ENCODE results near the gene PPP2R1B.

PPP2R1B gene

GRCh38 chr11:111765984-111766833 lies at the start of gene PPP2R1B:
Gene PPP2R1B (minus strand): TSS chr11:111766389. CDS start chr11:111766361, 28 bp downstream.
- peak; percentile 61 to 62 for DNase-seq (ENCODE audit: low read depth in 2 of 2)

- DNase-seq (ENCODE audit: low read depth in 2 of 2), result no peak
Measured at GRCh38 chr11:111815489-111815888, 49.3 kb upstream of the PPP2R1B start.

- DNase-seq (ENCODE audit: low read depth in 2 of 2), result no peak
Measured at GRCh38 chr11:111814557-111815320, 48.5 kb upstream of the PPP2R1B start.

GRCh38 chr11:111814106-111814505 lies 47.9 kb upstream of the PPP2R1B start:
- DNase-seq (ENCODE audit: low read depth in 2 of 2), result no peak

GRCh38 chr11:111812211-111812610 lies 46.0 kb upstream of the PPP2R1B start:
- DNase-seq (ENCODE audit: low read depth in 2 of 2), result no peak

GRCh38 chr11:111811445-111811844 lies 45.3 kb upstream of the PPP2R1B start:
- no peak for DNase-seq (ENCODE audit: low read depth in 2 of 2)

GRCh38 chr11:111808834-111809233 lies 42.6 kb upstream of the PPP2R1B start:
- DNase-seq (ENCODE audit: low read depth in 2 of 2), result no peak

GRCh38 chr11:111808063-111808588 lies 41.9 kb upstream of the PPP2R1B start:
- no peak for DNase-seq (ENCODE audit: low read depth in 2 of 2)

- no peak for DNase-seq (ENCODE audit: low read depth in 2 of 2)
Measured at GRCh38 chr11:111807076-111807475, 40.9 kb upstream of the PPP2R1B start.

GRCh38 chr11:111801135-111801534 lies 34.9 kb upstream of the PPP2R1B start:
- DNase-seq (ENCODE audit: low read depth in 2 of 2), result no peak

GRCh38 chr11:111798279-111798678 lies 32.1 kb upstream of the PPP2R1B start:
- no peak for DNase-seq (ENCODE audit: low read depth in 2 of 2)

GRCh38 chr11:111797145-111797581 lies 31.0 kb upstream of the PPP2R1B start:
- DNase-seq (ENCODE audit: low read depth in 2 of 2), result no peak

GRCh38 chr11:111796696-111797095 lies 30.5 kb upstream of the PPP2R1B start:
- DNase-seq (ENCODE audit: low read depth in 2 of 2), result no peak

- no peak for DNase-seq (ENCODE audit: low read depth in 2 of 2)
Measured at GRCh38 chr11:111795334-111795985, 29.3 kb upstream of the PPP2R1B start.

GRCh38 chr11:111793863-111794262 lies 27.7 kb upstream of the PPP2R1B start:
- DNase-seq (ENCODE audit: low read depth in 2 of 2), result no peak

- DNase-seq (ENCODE audit: low read depth in 2 of 2), result no peak
Measured at GRCh38 chr11:111792955-111793500, 26.8 kb upstream of the PPP2R1B start.

- DNase-seq (ENCODE audit: low read depth in 2 of 2), result no peak
Measured at GRCh38 chr11:111792314-111792713, 26.1 kb upstream of the PPP2R1B start.

GRCh38 chr11:111788464-111788863 lies 22.3 kb upstream of the PPP2R1B start:
- no peak for DNase-seq (ENCODE audit: low read depth in 2 of 2)

GRCh38 chr11:111788051-111788450 lies 21.9 kb upstream of the PPP2R1B start:
- DNase-seq (ENCODE audit: low read depth in 2 of 2), result no peak

- no peak for DNase-seq (ENCODE audit: low read depth in 2 of 2)
Measured at GRCh38 chr11:111785886-111786412, 19.8 kb upstream of the PPP2R1B start.

GRCh38 chr11:111785076-111785475 lies 18.9 kb upstream of the PPP2R1B start:
- no peak for DNase-seq (ENCODE audit: low read depth in 2 of 2)

All from activated CD4-positive, alpha-beta T cell treated with anti-CD3 and anti-CD28 coated beads for 24 hours (primary cell).